Loucy (cell line): ENCODE data around the gene GDF7.

Source experiments
- EZH2phosphoT487 ChIP-seq: fragments of 200-600 bp; IDR thresholded peaks from 2 replicates; pipeline ENCODE4 v1.6.1; 2018; ENCODE audit warnings: antibody characterized with exemption, mild to moderate bottlenecking, moderate library complexity, borderline replicate concordance
- TF ChIP-seq, protein P1 (sequence below): fragments of 200-600 bp; sonication (generic); conservative IDR thresholded peaks from 2 replicates; pipeline ENCODE4 v1.5.1; 2014; ENCODE audit warnings: mild to moderate bottlenecking, antibody characterized with exemption, low read length

DNA sequence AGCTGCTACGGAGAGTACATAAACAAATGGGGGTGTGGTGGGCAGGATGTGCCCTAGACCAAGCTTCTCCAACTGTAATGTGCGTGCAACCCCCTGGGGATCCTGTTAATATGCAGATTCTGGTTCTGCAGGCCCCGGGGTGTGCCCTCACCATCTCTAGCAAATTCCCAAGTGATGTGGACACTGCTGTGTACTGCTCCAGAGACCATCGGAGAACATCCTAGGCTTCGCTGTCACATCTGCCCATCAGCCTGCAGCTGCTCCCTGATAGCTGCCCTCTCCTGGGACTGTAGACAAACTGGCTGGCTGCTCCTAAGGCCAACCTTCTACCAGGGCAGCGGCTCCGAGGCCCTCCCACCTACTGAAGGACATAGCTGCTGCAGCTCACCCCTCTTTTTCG lies 19.2 kb upstream of the GDF7 start:
- TF ChIP-seq, protein P1, sequence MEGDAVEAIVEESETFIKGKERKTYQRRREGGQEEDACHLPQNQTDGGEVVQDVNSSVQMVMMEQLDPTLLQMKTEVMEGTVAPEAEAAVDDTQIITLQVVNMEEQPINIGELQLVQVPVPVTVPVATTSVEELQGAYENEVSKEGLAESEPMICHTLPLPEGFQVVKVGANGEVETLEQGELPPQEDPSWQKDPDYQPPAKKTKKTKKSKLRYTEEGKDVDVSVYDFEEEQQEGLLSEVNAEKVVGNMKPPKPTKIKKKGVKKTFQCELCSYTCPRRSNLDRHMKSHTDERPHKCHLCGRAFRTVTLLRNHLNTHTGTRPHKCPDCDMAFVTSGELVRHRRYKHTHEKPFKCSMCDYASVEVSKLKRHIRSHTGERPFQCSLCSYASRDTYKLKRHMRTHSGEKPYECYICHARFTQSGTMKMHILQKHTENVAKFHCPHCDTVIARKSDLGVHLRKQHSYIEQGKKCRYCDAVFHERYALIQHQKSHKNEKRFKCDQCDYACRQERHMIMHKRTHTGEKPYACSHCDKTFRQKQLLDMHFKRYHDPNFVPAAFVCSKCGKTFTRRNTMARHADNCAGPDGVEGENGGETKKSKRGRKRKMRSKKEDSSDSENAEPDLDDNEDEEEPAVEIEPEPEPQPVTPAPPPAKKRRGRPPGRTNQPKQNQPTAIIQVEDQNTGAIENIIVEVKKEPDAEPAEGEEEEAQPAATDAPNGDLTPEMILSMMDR: no peak
- no peak for TF ChIP-seq EZH2phosphoT487
